Thyroid gland (tissue), 4 donors: ENCODE results near the gene KLRG1. TPM values are rescaled to one million over a fixed set of nuclear protein-coding genes. Genes with fewer than 3 reads are reported as not detected.

Experiments
- DNase-seq, 2 donors: peaks; one replicate each; pipeline ENCODE4 v3.0.0-alpha.2; 2019
- H3K27ac ChIP-seq, 3 donors: fragments of 200-600 bp; sonication (generic); 1 replicate in 2 of 3; 2 replicates in 1 of 3; pipeline ENCODE4 v1.5.1; 2016 to 2019; ENCODE audit warnings: mild to moderate bottlenecking in 1 of 3, moderate library complexity in 1 of 3
- H3K27me3 ChIP-seq: fragments of 200-600 bp; sonication (generic); one replicate; pipeline ENCODE4 v1.5.1; 2019
- H3K36me3 ChIP-seq, 2 donors: fragments of 200-600 bp; sonication (generic); one replicate each; pipeline ENCODE4 v1.5.1; 2016 to 2019
- H3K4me1 ChIP-seq, 2 donors: fragments of 200-600 bp; sonication (generic); one replicate each; pipeline ENCODE4 v1.5.1; 2017 to 2019
- H3K4me3 ChIP-seq, 3 donors: fragments of 200-600 bp; sonication (generic); replicated peaks in 1 of 3; 1 replicate in 2 of 3; 2 replicates in 1 of 3; pipeline ENCODE4 v1.5.1; 2016; ENCODE audit warnings: mild to moderate bottlenecking in 1 of 3
- H3K9me3 ChIP-seq: fragments of 200-600 bp; sonication (generic); one replicate; pipeline ENCODE4 v1.5.1; 2017
- POLR2A ChIP-seq, 2 donors: fragments of 450-650 bp; IDR thresholded peaks; one replicate each; pipeline ENCODE4 v1.6.1; 2017; ENCODE audit warnings: antibody characterized with exemption in 2 of 2, mild to moderate bottlenecking in 2 of 2, moderate library complexity in 1 of 2
- WGBS, 2 donors: methylation state at CpG; one replicate each; pipeline ENCODE4 v1.1.5; 2017; 5-methylcytosine and 5-hydroxymethylcytosine counted together
- intact Hi-C: fragments of 100-400 bp; cut with DNase I; formaldehyde crosslinking; loops from one replicate; pipeline ENCODE4 v1.15.1; 2023
- total RNA-seq, 4 donors: library from RNA; depleted of rRNA; stranded (reverse); fragments of >200 nt; gene quantifications; one replicate each; pipeline ENCODE4 v1.2.3, GENCODE V29; 2016
- TF ChIP-seq, protein P1 (sequence below), 6 experiments: fragments of 200-600 bp in 3 of 6; fragments of 450-650 bp in 3 of 6; sonication (generic) in 3 of 6; IDR thresholded peaks; one replicate each; pipeline ENCODE4 v1.5.1; 2016 to 2019; ENCODE audit warnings: antibody characterized with exemption in 6 of 6, mild to moderate bottlenecking in 2 of 6, inconsistent platforms in 1 of 6, moderate library complexity in 1 of 6

The KLRG1 gene
- total RNA-seq, 4 donors from 2014 or later = 1.1 to 4.3 (median 3.0) TPM

DNA sequence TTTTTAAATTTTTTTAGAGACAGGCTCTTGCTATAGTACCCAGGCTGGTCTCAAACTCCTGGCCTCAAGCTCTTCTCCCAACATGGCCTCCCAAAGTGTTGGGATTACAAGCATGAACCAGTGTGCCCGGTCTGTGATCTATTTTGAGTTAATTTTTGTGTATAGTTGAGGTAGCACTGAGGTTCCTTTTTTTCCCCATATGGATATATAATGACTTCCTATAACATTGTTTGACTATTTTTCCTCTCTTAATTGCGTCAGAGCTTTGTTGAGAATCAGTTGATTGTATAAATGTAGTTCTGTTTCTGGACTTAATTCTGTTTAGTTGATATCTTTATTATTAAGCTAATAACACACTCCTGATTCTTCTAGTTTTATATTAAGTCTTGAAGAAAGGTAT is 31.3 kb upstream of the KLRG1 start:
- 83% methylated on average over 2 of the region's 2 CpGs for whole genome bisulfite sequencing, 2 donors
- H3K27me3 ChIP-seq = no peaks in the 10 kb centered on the region
- H3K27ac ChIP-seq = no peak overlapping the region
- H3K9me3 ChIP-seq = no peaks in the 10 kb centered on the region
- TF ChIP-seq, protein P1, sequence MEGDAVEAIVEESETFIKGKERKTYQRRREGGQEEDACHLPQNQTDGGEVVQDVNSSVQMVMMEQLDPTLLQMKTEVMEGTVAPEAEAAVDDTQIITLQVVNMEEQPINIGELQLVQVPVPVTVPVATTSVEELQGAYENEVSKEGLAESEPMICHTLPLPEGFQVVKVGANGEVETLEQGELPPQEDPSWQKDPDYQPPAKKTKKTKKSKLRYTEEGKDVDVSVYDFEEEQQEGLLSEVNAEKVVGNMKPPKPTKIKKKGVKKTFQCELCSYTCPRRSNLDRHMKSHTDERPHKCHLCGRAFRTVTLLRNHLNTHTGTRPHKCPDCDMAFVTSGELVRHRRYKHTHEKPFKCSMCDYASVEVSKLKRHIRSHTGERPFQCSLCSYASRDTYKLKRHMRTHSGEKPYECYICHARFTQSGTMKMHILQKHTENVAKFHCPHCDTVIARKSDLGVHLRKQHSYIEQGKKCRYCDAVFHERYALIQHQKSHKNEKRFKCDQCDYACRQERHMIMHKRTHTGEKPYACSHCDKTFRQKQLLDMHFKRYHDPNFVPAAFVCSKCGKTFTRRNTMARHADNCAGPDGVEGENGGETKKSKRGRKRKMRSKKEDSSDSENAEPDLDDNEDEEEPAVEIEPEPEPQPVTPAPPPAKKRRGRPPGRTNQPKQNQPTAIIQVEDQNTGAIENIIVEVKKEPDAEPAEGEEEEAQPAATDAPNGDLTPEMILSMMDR (IDR thresholded peaks at IDR 0.05) = no peak
- no peak for TF ChIP-seq POLR2A (IDR thresholded peaks at IDR 0.05)
- DNase-seq = no peak
- H3K4me3 ChIP-seq = no peak overlapping the region
- intact Hi-C loops = no loop called here
- H3K36me3 ChIP-seq = no peaks in the 10 kb centered on the region
- H3K4me1 ChIP-seq = no peaks in the 10 kb centered on the region

DNA sequence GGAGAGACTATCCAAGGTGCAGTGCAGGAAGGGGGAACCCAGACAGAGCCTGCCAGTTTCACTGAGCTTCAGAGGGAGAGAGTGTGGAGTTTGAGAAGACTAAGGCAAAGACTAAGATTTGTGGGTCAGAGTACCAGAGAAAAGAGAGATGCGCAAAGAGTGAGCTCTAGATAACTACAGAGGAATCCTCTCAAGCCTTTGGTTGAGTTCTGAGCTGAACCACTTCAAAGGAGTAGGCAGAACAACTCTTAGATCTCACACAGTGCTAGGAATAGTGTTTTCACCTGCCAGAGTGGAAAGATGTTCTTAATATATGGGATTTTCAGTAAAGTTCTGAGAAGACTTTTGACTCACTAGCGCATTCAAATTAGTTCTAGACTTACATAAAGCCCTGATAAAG is 29.2 kb upstream of the KLRG1 start:
- H3K4me3 ChIP-seq = no peak overlapping the region
- 94 to 97% methylated on average over 2 of the region's 2 CpGs for whole genome bisulfite sequencing, 2 donors
- DNase-seq = no peak
- TF ChIP-seq, protein P1 (IDR thresholded peaks at IDR 0.05) = no peak
- no peak for TF ChIP-seq POLR2A (IDR thresholded peaks at IDR 0.05)
- no peaks in the 10 kb centered on the region for H3K9me3 ChIP-seq
- H3K36me3 ChIP-seq = no peaks in the 10 kb centered on the region
- intact Hi-C loops = no loop called here
- no peak overlapping the region for H3K27ac ChIP-seq
- no peaks in the 10 kb centered on the region for H3K27me3 ChIP-seq
- no peaks in the 10 kb centered on the region for H3K4me1 ChIP-seq

DNA sequence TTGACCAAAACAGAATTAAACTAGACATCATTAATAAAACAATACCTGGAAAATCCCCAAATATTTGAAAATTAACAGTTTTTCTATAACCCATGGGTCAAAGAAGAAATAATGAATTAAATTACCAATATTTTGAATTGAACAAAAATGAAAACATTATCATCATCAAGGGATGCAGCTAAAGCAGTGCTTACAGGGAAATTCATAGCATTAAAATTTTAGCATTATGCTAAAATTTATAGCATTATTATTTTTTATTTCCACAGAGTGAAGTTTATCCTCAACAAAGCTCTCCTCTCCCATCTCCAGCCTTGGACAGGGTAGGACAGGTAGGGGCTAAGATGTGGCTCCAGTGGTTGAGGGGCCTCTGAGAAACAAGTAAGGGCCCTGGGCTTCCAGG is 20.6 kb upstream of the KLRG1 start:
- intact Hi-C loops = no loop called here
- no peak overlapping the region for H3K4me3 ChIP-seq
- no peaks in the 10 kb centered on the region for H3K27me3 ChIP-seq
- no peaks in the 10 kb centered on the region for H3K9me3 ChIP-seq
- no peaks in the 10 kb centered on the region for H3K36me3 ChIP-seq
- H3K4me1 ChIP-seq = no peaks in the 10 kb centered on the region
- DNase-seq = no peak
- TF ChIP-seq POLR2A (IDR thresholded peaks at IDR 0.05) = no peak
- no peak overlapping the region for H3K27ac ChIP-seq

DNA sequence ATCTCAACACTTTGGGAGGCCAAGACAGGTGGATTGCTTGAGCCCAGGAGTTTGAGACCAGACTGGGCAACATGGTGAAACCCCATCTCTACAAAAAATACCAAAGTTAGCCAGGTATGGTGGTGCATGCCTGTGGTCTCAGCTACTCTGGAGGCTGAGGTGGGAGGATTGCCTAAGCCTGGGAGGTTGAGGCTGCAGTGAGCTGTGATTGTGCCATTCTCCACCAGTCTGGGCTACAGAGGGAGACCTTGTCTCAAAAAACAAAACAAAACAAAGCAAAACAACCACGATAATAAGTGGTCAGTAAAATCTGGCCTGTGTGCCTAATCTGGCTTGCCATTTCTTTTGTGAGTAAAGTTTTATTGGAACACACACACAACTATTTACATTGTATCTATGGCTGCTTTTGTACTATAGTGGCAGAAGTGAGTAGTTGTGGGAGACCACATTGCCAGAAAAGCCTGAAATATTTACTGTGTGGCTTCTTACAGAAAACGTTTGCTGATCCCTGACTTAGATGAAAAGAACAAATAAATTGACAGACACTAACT is 19.4 kb upstream of the KLRG1 start:
- whole genome bisulfite sequencing, 2 donors = 58 to 68% methylated on average over 2 of the region's 2 CpGs
- H3K36me3 ChIP-seq = no peaks in the 10 kb centered on the region
- intact Hi-C loops = no loop called here
- no peaks in the 10 kb centered on the region for H3K27me3 ChIP-seq
- H3K4me3 ChIP-seq = no peak overlapping the region
- H3K9me3 ChIP-seq = no peaks in the 10 kb centered on the region
- TF ChIP-seq, protein P1 (IDR thresholded peaks at IDR 0.05) = no peak
- TF ChIP-seq POLR2A (IDR thresholded peaks at IDR 0.05) = no peak
- DNase-seq = no peak
- H3K4me1 ChIP-seq = no peaks in the 10 kb centered on the region
- no peak overlapping the region for H3K27ac ChIP-seq

DNA sequence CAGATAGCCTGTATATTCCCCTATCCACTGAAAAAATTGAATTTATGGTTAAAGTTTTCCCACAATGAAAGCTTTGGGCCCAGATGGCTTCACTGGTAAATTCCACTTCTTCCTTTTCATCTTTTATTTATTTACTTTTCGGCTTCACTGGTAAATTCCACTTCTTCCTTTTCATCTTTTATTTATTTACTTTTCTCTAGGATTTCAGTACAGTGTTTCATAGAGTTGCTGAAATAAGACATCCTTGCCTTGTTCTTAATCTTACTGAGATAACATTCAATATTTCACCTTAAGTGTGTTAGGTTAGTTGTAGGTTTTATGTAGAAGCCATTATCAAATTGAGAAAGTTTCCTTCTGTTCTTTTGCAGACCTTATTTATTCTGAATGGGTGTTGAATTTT is 18.9 kb upstream of the KLRG1 start:
- no peak for TF ChIP-seq POLR2A (IDR thresholded peaks at IDR 0.05)
- TF ChIP-seq, protein P1 (IDR thresholded peaks at IDR 0.05) = no peak
- H3K4me1 ChIP-seq = no peaks in the 10 kb centered on the region
- H3K27me3 ChIP-seq = no peaks in the 10 kb centered on the region
- H3K27ac ChIP-seq = no peak overlapping the region
- intact Hi-C loops = no loop called here
- WGBS, 2 donors = 84% methylated on average over 1 of the region's 1 CpG
- H3K4me3 ChIP-seq = no peak overlapping the region
- no peaks in the 10 kb centered on the region for H3K9me3 ChIP-seq
- H3K36me3 ChIP-seq = no peaks in the 10 kb centered on the region
- no peak for DNase-seq

DNA sequence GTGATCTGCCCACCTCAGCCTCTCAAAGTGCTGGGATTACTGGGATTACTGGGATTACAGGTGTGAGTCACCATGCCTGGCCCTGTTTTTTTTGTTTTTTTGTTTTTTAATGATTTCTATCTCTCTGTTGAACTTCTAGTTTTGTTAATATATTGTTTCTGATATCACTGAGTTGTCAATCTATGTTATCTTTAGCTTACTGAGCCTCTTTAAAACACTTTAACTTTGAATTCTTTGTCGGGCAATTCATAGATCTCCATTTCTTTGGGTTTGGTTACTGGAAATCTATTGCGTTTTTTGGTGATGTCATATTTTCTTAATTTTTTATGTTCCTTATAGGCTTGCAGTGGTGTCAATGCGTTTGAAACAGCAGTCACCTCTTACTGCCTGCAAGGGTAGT is 9.2 kb upstream of the KLRG1 start:
- WGBS, 2 donors = 88 to 95% methylated on average over 3 of the region's 3 CpGs
- no peaks in the 10 kb centered on the region for H3K4me1 ChIP-seq
- TF ChIP-seq, protein P1 (IDR thresholded peaks at IDR 0.05) = no peak
- TF ChIP-seq POLR2A (IDR thresholded peaks at IDR 0.05) = no peak

More for the DNA sequence above, 9.2 kb upstream of the KLRG1 start:
- Histone ChIP-seq H3K27me3 (no peaks in the 10 kb centered on the region), H3K27ac (no peak overlapping the region), H3K9me3 (no peaks in the 10 kb centered on the region), H3K36me3 (no peaks in the 10 kb centered on the region), H3K4me3 (no peak overlapping the region)
- intact Hi-C loops = no loop called here
- DNase-seq = no peak
